NCI-H748 (cell line): ENCODE data around the gene GNAI2.

ENCODE experiments used
- DNase-seq: peaks from one replicate; lab custom pipeline; 2025; ENCODE audit not compliant: unreplicated experiment; lab: John Stamatoyannopoulos, UW

The GNAI2 gene

DNA sequence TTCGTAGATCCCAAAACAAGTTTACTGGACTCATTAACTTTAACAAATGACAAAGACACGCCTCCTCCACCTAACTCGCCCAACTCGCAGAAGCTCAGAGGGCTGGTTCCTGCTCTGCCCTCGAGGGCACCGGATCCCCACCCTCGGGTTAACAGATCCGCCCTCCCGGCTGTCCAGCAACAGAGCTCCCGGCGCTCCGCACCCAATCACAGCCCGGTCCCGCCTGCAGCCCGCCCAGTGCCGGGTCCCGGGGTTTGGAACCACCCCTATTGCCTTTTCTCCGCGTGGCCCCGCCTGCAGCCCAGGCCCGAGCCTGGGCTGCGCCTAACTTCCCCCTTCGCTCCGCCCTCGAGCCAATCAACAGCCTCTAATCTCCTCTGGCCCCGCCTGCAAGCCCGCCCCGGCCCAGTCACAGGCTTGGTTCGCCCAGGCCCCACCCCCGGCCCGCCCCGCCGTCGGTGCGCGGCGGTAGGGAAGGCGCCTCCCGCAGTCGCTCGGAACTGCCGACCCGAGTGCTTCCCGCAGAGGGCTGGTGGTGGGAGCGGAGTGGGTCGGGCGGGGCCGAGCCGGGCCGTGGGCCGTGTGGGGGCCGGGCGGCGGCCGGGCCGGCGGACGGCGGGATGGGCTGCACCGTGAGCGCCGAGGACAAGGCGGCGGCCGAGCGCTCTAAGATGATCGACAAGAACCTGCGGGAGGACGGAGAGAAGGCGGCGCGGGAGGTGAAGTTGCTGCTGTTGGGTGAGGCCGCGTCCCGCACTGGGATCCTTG lies at the start of gene GNAI2:
Gene GNAI2, plus strand, starts transcription at position 489 of the 768 bp plus-strand sequence. Its CDS starts 132 bp downstream, at position 621.
- peak; percentile 96 for DNase-seq

DNA sequence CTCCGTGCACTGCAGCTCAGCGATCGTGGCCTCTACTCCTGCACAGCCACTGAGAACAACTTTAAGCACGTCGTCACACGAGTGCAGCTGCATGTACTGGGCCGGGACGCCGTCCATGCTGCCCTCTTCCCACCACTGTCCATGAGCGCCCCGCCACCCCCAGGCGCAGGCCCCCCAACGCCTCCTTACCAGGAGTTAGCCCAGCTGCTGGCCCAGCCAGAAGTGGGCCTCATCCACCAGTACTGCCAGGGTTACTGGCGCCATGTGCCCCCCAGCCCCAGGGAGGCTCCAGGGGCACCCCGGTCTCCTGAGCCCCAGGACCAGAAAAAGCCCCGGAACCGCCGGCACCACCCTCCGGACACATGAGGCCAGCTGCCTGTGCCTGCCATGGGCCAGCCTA lies 48.3 kb upstream of the GNAI2 start:
- DNase-seq: no peak

DNA sequence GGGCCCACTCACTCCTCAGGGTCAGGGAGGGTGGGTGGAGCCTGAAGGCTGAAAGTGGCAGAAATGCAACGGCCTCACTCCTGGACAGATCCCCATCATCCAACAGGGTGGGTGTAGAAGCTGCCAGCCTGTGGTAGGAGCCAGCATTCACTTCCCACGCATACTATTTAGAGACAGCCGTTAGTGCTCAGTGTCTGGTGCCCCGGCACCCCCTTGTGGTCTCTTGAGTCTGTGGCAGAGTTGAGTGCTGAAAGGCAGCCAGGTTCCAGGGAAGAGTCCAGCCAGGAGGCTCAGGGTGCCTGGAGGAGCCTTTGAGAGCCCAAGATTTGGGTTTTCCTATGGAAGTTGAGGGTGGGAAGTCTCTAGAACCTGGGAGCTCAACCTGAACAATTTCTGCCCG lies 46.7 kb upstream of the GNAI2 start:
- DNase-seq: peak; percentile 37

DNA sequence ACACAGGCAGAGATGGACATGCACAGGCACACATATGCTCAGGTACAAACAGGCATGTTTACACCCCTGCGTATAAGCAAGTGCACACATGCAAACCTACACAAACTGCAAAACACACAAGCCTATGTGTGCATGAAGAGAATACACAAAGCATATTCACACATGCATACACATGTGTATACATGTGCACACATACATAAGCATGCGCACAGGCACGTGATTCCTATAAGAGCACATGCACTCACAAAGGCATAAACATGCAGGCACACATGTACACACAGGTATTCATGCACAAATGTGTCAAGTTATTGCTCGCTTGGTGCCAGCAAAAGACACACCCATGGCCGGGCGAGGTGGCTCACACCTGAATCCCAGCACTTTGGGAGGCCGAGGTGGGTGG lies 46.0 kb upstream of the GNAI2 start:
- no peak for DNase-seq

DNA sequence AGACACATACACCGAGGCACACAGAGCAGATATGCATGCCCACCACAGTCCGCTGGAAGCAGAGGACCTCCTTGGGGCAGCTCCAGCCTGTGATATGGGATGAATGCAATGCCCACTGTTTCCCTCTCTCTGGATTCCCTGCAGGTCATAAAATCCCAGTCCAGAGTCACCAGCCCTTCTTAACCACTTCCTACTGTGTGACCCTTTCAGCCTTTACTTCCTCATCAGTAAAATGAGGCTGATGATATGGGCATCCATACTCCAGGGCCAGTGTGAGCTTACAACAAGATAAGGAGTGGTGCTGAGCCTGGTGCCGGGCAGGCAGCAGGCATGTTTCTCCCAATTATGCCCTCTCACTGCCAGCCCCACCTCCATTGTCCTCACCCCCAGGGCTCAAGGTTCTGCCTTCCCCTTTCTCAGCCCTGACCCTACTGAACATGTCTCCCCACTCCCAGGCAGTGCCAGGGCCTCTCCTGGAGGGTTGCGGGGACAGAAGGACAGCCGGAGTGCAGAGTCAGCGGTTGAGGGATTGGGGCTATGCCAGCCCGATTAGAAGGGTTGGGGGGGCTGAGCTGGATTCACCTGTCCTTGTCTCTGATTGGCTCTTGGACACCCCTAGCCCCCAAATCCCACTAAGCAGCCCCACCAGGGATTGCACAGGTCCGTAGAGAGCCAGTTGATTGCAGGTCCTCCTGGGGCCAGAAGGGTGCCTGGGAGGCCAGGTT lies 44.9 kb upstream of the GNAI2 start, which contains the start of gene GNAT1:
Gene GNAT1, plus strand, starts transcription at position 675 of the 725 bp plus-strand sequence. CDS start 116 bp downstream, outside the sequence.
- DNase-seq: no peak

DNA sequence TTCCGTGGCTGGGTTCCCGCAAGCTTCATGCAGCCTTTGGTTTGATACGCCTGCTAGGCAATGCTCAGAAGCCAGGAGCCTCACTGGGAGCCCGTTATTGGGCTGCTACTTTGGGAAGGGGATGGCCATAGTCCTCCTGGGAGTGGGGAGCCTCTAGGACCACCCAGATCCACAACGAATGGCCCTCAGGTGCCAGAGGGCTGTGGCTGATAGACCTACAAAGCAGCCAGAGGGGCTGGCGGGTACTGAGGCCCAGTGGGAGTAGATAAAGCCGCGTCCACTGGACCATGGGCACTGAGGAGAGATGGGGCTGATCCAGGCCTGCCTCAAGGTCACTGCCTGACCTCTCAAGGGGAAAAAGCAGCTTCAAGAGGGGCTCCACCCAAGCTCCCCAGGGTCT lies 43.9 kb upstream of the GNAI2 start:
- no peak for DNase-seq

DNA sequence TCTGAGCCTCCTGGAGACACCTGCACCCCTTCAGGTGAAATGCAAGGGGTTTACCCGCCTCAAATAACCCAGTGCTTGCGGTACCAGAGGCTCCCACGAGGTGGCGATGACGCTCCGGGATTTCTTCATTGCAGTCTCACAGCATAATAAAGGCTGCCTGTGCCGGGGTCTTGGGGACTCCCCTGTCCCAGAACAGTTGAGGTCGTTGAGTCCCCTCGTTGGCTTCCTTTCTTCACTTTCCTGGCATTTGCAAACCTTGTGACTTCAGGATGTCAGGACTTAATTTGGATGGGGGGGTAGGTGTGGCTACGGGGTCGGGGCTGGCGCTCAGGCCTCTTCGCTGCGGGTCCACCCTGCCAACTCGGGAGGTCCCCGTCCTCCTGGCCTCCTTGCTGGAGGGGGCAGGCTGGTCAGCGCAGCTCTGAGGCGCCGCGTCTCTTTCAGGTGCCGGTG lies 43.3 kb upstream of the GNAI2 start:
- DNase-seq: peak; percentile 55

DNA sequence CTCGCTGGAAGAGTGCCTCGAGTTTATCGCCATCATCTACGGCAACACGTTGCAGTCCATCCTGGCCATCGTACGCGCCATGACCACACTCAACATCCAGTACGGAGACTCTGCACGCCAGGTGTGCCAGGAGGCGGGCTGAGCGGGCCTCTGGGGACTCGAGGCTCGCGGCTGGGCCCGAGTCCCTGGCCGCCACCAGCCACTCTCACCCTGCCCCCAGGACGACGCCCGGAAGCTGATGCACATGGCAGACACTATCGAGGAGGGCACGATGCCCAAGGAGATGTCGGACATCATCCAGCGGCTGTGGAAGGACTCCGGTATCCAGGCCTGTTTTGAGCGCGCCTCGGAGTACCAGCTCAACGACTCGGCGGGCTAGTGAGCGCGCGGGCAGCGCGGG lies 42.7 kb upstream of the GNAI2 start:
- no peak for DNase-seq

DNA sequence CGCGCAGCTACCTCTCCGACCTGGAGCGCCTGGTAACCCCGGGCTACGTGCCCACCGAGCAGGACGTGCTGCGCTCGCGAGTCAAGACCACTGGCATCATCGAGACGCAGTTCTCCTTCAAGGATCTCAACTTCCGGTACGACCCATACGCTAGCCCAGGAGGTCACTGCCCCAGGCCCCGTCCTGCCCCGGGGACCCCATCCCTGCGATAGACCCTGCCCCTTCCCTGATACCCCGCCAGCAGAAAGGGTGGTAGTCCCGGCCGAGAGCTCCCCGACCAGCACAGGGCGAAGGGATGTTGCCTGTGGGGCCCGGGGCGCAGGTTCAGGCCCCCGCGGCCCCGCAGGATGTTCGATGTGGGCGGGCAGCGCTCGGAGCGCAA lies 42.3 kb upstream of the GNAI2 start:
- DNase-seq: no peak

DNA sequence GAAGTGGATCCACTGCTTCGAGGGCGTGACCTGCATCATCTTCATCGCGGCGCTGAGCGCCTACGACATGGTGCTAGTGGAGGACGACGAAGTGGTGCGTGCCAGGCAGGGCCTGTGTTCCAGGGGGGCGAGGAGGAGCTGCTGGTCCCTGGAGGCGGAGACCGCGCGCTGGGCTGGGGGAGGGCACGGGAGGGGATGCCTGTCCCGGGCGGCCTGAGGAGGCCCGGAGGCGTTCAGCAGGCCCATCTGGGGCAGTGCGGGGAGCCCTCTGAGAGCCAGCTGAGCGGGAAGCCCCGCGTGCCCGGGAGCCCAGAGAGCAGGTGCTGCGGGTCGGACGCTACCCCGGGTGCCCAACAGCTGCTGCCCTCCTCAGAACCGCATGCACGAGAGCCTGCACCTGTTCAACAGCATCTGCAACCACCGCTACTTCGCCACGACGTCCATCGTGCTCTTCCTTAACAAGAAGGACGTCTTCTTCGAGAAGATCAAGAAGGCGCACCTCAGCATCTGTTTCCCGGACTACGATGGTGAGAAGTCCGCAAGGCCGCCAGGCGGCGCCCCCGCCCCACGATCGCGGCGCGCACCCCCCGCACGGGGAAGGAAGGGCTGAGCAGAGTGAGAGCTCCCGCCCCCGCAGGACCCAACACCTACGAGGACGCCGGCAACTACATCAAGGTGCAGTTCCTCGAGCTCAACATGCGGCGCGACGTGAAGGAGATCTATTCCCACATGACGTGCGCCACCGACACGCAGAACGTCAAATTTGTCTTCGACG lies 41.7 kb upstream of the GNAI2 start:
- DNase-seq: peak; percentile 60

DNA sequence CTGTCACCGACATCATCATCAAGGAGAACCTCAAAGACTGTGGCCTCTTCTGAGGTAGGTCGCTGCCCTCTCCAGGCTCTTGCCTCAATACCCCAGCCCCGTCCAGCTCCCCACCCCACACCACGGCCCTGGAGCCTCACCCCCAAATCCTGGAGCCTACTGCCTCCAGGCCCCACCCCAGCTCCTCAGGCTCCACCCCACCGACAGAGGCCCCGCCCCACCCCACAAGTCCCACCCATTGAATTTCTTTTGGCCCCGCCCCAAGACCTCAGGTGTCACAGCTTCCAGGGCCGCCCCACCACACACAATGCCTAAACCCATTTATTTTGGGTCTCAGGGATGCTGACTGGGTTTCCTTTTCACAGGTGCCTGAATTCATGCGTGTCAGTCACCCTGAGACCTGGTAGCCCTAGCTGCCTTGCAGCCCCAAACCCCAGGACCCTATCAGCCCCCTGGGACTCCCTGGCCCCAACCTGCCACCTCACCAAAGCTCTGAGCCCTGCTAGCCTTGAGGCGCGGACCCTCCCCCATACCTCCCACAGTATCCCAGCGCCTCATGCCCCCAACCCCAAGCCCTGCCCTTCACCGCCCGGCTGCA lies 41.0 kb upstream of the GNAI2 start:
- DNase-seq: no peak

DNA sequence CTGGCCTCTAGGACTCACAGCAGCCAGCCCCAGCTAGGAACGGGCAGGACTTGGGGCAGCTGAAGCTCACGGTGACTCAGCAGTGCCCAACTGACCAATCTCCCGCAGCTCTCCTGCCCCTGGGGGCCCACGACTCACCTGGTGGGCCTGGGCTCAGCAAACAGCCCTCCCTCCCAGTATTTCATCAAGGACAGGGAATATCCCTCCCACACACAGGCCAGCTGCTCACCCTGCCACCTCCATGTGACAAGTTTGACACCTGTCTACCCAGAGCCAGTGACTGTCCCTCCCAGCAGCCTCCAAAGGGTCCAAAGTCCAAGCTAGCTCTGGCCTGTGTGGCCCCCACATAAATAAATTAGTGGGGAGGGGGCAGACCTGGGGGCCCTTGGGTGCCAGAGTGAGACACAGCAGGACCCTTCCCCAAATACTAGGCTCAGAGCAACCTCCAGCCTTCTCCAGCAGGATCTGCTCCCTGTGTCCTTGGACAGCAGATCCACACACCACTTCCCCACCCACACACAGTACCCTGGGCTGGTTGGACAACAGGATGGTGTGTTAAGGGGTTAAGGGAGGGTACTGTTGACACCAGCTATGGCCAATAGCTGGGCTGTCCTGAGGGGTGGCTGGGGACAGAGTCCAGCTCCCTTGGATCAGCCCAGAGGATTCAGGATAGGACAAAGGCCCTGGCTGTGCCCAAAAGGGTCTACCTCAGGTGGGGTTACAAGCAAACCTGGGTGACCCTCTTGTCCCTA lies 40.3 kb upstream of the GNAI2 start:
- no peak for DNase-seq

DNA sequence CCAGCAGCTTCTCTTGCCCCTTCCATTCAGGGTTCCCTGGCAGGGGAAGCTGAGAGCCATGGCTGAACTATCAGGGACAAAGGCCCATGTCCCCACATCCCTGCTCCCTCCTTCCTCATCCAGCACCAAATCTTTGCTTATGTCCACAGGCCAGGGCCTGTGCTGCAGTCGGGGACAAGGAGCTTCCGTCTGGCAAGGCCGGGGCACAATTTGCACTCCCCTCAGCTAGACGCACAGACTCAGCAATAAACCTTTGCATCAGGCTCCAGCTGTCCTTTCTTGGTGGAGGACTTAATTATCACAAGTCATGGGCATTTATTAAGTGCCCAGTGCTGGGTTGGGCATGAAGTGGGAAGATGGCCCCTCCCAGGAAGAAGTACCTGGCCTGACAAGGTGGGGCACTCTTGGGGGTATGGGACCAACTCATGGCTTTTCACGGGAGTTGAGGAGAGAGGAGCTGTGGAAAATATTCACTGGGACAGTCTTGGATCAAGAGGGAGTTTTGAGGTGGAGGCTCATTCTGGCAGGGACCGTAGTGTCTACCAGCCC lies 39.7 kb upstream of the GNAI2 start:
- no peak for DNase-seq

DNA sequence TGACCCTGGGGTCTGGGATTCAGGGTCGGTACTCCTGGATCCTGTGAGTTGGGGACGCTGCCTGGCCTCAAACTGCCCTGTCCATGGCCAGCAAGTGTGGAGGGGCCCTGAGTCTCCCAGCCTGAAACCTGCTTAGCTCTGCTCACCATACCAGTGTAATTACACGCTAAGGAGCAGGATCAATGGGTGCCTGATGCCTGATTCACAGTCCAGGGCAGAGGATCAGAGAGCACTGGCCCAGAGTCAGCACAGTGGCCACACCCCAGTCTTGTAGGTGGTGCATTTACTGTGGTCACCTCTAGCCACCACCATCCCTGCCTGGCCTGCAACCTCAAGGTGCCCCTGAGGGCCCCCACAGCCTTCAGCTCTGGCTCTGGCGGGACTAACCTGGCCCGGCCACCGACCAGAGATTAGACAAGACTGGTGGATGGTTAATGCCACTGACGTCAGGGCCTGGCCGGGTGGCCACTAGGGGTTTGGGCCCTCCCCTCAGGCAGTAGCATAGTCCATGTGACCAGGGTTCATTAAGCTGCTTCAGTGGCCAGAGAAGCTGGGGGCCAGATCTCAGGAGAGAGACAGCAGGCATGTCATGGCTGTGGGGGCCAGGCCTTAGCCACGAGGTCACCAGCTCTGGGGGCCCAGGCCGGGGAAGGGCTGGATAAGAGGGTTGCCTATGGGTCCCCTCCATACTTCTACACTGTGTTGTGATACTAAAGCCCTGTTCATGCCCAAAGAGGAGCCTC lies 34.3 kb upstream of the GNAI2 start:
- DNase-seq: no peak

DNA sequence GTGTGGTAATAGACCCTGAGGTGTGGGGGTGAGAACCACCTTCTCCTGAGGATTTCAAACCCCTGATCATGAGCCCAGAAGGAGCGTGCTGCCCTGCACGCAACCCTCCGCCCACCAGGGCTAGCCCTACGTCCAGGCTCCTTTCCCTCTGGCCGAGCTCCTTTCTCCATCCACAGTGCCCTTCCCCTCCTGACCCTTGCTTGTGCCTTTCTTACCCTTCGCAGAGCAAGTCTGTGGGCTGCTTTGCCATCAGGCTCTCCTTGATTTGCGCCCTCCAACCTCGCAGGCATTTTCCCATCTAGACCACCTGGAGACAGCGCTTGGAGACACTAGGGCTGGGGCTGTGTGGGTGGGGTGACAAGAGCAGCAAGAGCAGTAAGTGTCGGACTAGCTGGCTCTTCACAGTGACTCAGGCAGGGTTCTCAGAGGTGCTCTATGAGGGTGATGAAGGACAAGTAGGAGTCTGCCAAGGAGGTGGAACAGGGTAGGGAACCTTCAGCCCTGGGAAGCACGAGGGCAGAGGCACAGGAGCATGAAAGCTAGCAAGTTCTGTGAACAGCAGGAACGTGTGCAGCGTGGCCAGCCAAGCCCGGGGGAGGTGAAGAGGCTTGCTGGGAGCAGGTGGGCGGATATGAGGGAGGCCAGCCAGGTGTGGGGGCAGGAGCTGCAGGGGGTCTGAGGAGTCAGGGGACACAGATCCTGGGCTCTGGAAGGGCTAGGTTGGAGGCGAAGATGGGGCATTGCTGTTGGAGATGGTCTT lies 33.5 kb upstream of the GNAI2 start:
- DNase-seq: no peak

DNA sequence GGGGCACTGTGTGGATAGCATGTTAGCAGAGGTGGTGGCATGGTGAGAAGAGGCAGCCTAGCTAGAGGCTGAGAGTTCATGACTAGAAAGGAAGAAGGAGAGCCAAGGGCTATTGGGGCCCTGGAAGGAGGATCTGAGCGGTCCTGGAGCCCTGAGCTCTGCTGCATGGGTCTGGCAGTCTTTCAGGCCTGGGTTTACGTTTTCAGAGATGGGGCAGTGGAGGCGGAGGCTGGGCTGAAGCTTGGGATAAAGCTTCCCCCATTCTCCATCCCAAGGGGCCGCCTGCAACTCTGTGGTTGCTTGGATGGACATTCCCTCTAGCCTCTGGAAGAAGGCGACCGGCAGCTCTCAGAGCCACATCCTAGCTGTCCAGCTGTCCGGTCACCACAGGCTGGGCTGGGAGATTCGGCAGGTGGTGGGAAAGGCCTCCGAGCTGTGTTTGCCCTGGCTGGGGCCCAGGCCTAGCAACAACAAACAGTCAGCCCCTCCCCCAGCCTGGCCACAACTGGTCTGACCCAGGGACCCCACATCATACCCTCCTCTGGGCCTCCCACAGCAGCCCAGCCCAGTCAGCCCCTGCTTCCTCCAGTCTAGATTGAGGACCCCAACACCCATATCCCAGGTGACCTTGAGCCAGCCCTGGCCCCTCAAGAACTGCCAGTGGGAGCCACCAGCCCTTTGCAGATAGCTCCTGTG lies 32.7 kb upstream of the GNAI2 start:
- DNase-seq: no peak

DNA sequence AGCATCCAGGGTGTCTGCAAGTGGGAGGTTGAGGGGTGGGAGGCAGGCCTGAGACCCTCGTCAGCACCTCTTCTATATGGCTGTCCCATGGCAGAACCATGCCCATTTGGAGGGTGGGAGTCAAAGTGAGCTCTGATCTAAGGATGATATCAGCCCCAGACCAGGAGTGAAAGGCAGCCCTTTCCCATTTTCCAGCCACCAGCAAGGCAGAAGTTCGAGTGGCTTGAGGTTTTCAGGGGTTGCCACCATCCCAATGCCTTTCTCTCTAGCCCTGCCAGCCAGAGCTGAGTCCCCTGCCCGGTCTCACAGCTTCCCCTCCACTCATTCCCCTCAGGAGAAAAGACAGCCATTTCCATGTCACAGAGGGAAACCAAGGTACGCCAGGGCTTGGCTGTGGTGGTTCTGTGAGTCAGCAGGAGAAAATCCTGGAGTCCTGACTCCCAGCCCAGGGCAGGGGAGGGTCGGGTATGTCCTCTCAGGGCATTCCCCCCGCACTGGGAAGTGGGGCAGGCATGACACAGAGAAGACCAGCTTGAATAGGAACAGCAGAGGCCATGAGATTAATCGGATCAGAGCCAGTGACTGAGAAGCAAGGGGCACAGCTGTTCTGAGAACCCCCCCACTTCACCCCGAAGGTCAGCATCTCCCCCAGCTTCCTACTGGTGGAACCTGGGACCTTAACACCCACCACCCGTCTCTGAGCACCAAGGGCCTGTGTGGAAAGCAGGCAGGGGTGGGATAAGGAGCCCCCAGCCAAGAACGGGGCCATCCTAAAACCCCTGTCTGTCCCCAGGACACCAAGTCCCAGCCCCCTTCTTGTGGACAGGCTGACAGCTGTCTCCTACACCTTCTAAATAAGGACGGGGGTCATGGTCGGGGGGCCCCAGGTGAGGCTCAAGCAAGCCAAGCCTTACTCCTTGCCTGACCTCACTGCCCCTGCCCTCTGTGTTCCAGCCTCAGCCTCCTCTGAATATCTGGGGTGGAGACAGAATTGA lies 31.9 kb upstream of the GNAI2 start:
- DNase-seq: no peak
